Cardiac muscle cell (in vitro differentiated cells and primary cell): ENCODE results near the gene USP48. TPM values are rescaled to one million over a fixed set of nuclear protein-coding genes. Genes with fewer than 3 reads are reported as not detected.
A peak's percentile ranks its signal among the peaks of the same experiment; 100 is the strongest.

ENCODE experiments used
- DNase-seq, 2 donors: peaks; one replicate each; pipeline versions ENCODE4 v3.0.0 to v3.0.0-alpha.2; 2010 to 2017; ENCODE audit warnings: low read depth in 1 of 2, low spot score in 1 of 2
- H3K27ac ChIP-seq: fragments of 200-600 bp; sonication (generic); 2 replicates; pipeline ENCODE4 v1.5.1; 2016
- H3K27me3 ChIP-seq: fragments of 200-600 bp; sonication (generic); 2 replicates; pipeline ENCODE4 v1.6.0; 2016; ENCODE audit warnings: control low read depth
- H3K36me3 ChIP-seq: fragments of 200-600 bp; sonication (generic); 2 replicates; pipeline ENCODE4 v1.5.1; 2016; ENCODE audit warnings: control low read depth
- H3K4me1 ChIP-seq: fragments of 200-600 bp; sonication (generic); 2 replicates; pipeline ENCODE4 v1.8.1; 2017; ENCODE audit warnings: low read depth, mild to moderate bottlenecking, mixed run types
- H3K4me3 ChIP-seq: fragments of 200-600 bp; sonication (generic); 2 replicates; pipeline ENCODE4 v1.5.1; 2016; ENCODE audit warnings: mild to moderate bottlenecking
- H3K9me3 ChIP-seq: fragments of 200-600 bp; sonication (generic); 2 replicates; pipeline ENCODE4 v1.5.1; 2017; ENCODE audit warnings: low read depth, mild to moderate bottlenecking, control low read depth
- polyA plus RNA-seq: library from polyadenylated mRNA; unstranded; fragments of >200 nt; fragmentation: Nextera tagmentation; extraction: Ambion mirVana; gene quantifications from 2 replicates; pipeline ENCODE4 v1.2.1, GENCODE V29; 2016
- total RNA-seq: library from RNA; depleted of rRNA; stranded (reverse); fragments of >200 nt; gene quantifications from 2 replicates; pipeline ENCODE4 v1.2.3, GENCODE V29; 2016
- TF ChIP-seq, protein P1 (sequence below): IDR thresholded peaks from 2 replicates; pipeline ENCODE4 v1.5.1; 2012; ENCODE audit warnings: low read depth, mild to moderate bottlenecking, low read length

The USP48 gene
- total and polyA plus RNA-seq, 2 experiments from 2014 or later, result 29.6 to 52.4 TPM

DNA sequence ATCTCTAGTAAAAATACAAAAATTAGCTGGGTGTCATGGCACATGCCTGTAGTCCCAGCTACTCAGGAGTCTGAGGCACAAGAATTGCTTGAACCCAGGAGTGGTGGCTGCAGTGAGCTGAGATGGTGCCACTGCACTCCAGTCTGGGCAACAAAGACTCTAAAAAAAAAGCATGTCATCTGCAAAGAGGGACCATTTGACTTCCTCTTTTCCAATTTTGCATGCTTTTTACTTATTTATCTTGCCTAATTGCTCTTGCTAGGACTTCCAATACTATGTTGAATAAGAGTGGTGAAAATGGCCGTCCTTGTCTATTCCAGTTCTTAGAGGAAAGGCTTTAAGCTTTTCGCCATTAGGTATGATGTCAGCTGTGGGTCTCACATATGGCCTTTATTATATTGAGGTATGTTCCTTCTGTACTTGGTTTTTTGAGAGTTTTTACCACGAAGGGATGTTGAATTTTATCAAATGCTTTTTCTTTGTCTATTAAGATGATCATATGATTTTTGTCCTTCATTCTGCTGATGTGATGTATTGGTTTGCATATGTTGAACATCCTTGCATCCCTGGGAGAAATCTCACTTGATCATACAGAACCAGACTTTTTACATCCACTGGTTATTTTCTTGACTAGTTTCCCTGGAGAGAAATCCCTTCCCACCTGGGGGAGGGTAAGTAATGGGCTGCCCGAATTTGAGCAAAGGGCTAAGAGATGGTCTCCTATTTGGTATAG is 96.8 kb downstream of the USP48 start:
- no peaks in the 10 kb centered on the region for H3K4me1 ChIP-seq
- TF ChIP-seq, protein P1, sequence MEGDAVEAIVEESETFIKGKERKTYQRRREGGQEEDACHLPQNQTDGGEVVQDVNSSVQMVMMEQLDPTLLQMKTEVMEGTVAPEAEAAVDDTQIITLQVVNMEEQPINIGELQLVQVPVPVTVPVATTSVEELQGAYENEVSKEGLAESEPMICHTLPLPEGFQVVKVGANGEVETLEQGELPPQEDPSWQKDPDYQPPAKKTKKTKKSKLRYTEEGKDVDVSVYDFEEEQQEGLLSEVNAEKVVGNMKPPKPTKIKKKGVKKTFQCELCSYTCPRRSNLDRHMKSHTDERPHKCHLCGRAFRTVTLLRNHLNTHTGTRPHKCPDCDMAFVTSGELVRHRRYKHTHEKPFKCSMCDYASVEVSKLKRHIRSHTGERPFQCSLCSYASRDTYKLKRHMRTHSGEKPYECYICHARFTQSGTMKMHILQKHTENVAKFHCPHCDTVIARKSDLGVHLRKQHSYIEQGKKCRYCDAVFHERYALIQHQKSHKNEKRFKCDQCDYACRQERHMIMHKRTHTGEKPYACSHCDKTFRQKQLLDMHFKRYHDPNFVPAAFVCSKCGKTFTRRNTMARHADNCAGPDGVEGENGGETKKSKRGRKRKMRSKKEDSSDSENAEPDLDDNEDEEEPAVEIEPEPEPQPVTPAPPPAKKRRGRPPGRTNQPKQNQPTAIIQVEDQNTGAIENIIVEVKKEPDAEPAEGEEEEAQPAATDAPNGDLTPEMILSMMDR, result no peak
- H3K4me3 ChIP-seq, result no peak overlapping the region
- no peaks in the 10 kb centered on the region for H3K27me3 ChIP-seq
- peaks cover 18% of the 10 kb centered on the region for H3K36me3 ChIP-seq
- no peak overlapping the region for H3K27ac ChIP-seq
- H3K9me3 ChIP-seq, result no peaks in the 10 kb centered on the region
- no peak for DNase-seq

DNA sequence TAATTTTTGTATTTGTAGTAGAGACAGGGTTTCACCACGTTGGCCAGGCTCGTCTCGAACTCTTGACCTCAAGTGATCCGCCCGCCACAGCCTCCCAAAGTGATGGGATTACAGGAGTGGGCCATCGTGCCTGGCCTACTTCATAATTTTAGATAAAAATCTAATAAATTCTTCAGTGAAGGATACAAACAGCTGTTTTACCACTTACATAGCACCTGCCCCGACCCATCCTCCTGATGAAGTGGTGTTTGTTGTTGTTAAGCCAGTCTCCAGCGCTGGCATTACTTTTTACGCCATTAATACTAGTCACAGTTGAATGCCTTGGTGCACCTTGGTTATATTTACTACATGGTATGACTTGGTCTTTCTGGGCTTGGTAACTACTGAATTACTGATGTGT is 101.5 kb downstream of the USP48 start:
- no peak for DNase-seq
- H3K27me3 ChIP-seq, result no peaks in the 10 kb centered on the region
- H3K4me1 ChIP-seq, result no peaks in the 10 kb centered on the region
- H3K27ac ChIP-seq, result no peak overlapping the region
- H3K9me3 ChIP-seq, result no peaks in the 10 kb centered on the region
- peaks cover 5% of the 10 kb centered on the region for H3K36me3 ChIP-seq
- H3K4me3 ChIP-seq, result no peak overlapping the region
- TF ChIP-seq, protein P1, result no peak

DNA sequence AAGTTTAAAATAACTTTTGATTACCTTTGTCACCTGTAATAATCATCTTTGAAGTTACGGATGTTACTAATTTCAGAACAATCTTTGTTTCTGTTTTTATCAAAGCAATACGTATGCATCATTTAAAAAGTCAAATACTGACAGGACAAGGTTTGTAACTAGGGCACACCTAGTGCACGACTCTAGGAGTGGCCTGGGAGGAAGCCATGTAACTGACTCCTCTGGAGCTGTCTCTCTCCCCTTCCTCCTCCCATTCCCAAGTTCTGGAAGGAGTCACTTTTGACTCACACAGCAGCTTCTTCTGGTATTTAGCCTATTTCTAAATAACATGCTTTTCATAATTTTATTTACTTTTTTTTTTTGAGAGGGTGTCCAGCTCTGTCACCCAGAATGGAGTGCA is 102.0 kb downstream of the USP48 start:
- no peaks in the 10 kb centered on the region for H3K4me1 ChIP-seq
- H3K27ac ChIP-seq, result no peak overlapping the region
- DNase-seq, result peak in 1 of 2 donors; percentile 19
- H3K36me3 ChIP-seq, result peaks cover under 1% of the 10 kb centered on the region
- TF ChIP-seq, protein P1, result no peak
- H3K4me3 ChIP-seq, result no peak overlapping the region
- no peaks in the 10 kb centered on the region for H3K9me3 ChIP-seq
- no peaks in the 10 kb centered on the region for H3K27me3 ChIP-seq

DNA sequence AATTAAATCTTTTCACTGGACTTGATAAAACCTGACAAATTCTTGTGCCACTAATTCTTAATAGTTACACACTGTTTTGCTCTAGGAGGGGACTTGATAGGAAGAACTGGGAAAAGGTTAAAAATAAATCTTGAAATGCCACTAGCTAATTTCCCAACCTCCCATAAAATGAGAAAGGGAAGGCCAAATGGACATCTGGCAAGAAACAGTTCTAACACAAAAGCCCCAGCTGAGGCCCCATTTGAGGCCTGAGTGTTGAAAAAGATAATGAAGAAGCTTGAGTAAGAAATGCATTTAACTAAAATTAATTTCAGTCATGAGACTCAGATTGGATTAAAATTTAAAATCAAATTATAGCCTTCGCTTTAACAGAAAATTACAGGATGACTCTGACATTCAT is 102.6 kb downstream of the USP48 start:
- no peaks in the 10 kb centered on the region for H3K27me3 ChIP-seq
- no peaks in the 10 kb centered on the region for H3K36me3 ChIP-seq

DNA sequence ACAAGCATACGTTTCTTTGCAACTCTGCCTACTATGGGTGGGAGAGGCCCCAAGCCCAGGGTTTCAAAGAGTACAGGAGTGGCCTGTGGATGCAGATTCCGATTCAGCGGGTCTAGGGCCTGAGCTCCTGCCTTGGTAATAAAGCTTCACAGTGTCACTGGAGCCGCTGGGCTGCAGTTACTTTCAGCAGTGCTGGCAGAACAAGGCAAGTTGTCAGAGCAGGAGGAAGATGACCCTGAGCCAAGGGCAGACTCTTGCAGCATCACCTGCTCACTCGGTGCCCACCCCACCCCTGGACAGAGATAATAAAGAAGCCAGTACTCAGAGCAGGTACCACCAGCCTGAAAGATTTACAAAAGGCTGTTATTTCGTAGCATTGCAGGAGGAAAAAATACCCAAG is 105.8 kb downstream of the USP48 start:
- no peak for DNase-seq
- TF ChIP-seq, protein P1, result no peak
- H3K27me3 ChIP-seq, result no peaks in the 10 kb centered on the region
- H3K9me3 ChIP-seq, result no peaks in the 10 kb centered on the region
- H3K36me3 ChIP-seq, result no peaks in the 10 kb centered on the region
- H3K4me3 ChIP-seq, result no peak overlapping the region
- H3K4me1 ChIP-seq, result no peaks in the 10 kb centered on the region
- H3K27ac ChIP-seq, result no peak overlapping the region

More for the DNA sequence above, 102.6 kb downstream of the USP48 start:
- H3K27ac ChIP-seq, result no peak overlapping the region
- TF ChIP-seq, protein P1, result no peak
- no peaks in the 10 kb centered on the region for H3K4me1 ChIP-seq
- H3K4me3 ChIP-seq, result no peak overlapping the region
- DNase-seq, result no peak
- H3K9me3 ChIP-seq, result no peaks in the 10 kb centered on the region
